Measurements from ENCODE around the gene OR51B5.

DNA sequence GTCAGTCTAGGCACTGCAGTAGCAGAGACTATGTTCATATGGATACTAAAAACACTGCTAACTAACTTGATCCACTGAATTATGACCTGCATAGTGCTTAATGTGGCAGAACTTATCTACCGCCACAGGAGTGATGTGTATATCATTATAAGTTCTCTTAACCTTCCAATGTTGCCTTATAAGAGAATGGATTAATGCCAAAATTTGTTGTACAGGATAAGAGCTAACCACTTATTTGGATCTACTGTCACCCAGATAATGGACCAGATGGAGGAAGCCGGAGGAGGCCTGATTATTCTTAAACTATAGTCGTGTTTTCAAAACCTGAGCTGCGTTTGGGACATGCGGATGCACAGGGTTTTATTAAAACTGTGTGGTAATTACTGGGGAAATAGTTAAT lies 39.7 kb downstream of the OR51B5 start:
- TF ChIP-seq, protein P1, sequence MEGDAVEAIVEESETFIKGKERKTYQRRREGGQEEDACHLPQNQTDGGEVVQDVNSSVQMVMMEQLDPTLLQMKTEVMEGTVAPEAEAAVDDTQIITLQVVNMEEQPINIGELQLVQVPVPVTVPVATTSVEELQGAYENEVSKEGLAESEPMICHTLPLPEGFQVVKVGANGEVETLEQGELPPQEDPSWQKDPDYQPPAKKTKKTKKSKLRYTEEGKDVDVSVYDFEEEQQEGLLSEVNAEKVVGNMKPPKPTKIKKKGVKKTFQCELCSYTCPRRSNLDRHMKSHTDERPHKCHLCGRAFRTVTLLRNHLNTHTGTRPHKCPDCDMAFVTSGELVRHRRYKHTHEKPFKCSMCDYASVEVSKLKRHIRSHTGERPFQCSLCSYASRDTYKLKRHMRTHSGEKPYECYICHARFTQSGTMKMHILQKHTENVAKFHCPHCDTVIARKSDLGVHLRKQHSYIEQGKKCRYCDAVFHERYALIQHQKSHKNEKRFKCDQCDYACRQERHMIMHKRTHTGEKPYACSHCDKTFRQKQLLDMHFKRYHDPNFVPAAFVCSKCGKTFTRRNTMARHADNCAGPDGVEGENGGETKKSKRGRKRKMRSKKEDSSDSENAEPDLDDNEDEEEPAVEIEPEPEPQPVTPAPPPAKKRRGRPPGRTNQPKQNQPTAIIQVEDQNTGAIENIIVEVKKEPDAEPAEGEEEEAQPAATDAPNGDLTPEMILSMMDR (IDR thresholded peaks at IDR 0.05 in 8 of 11, conservative IDR thresholded peaks at IDR 0.05 in 3 of 11): no peak
- TF ChIP-seq POLR2A (IDR thresholded peaks at IDR 0.05): no peak
- no peak for TF ChIP-seq POLR2AphosphoS5 (IDR thresholded peaks at IDR 0.05)

Measured in spleen (tissue), 7 donors.